GM12878 (cell line): ENCODE data around the gene METTL17. TPM values are rescaled to one million over a fixed set of nuclear protein-coding genes. Genes with fewer than 3 reads are reported as not detected.
"Not testable (repeated sequence)": the region's sequence is repeated elsewhere in the genome, so short reads cannot be mapped to it uniquely, and the experiment has no call there.

Experiments used
- ATAC-seq: fragments of 200-7000 bp; cut with Tn5 transposase; 3 replicates; pipeline ENCODE4 v1.9.1; 2020; ENCODE audit warnings: mild to moderate bottlenecking, moderate library complexity
- BruUV-seq: library from RNA; stranded (reverse); fragments of 400-500 nt; replicated peaks from 2 replicates; lab custom pipeline; 2021; lab: Mats Ljungman, UMichigan
- CTCF ChIA-PET: fragments of 300-600 bp; sonication (Branson Sonifier 250); formaldehyde crosslinking; extraction: SDS; loops from one replicate; lab custom pipeline; 2021; ENCODE audit warnings: inconsistent platforms; lab: Yijun Ruan, JAX
- POLR2A ChIA-PET: fragments of 350-600 bp; formaldehyde crosslinking; extraction: SDS; loops from one replicate; lab custom pipeline; 2021; ENCODE audit warnings: inconsistent platforms; lab: Charles Lee
- RAD21 ChIA-PET: fragments of 300-600 bp; sonication (Branson Sonifier 250); formaldehyde crosslinking; loops from one replicate; lab custom pipeline; 2023; ENCODE audit warnings: antibody characterized with exemption; ENCODE audit not compliant: unreplicated experiment; lab: Charles Lee
- SMC1A ChIA-PET: fragments of 300-600 bp; sonication (Branson Sonifier 250); formaldehyde crosslinking; loops from one replicate; lab custom pipeline; 2023; ENCODE audit not compliant: unreplicated experiment, uncharacterized antibody; lab: Charles Lee
- DNase-seq: peaks from one replicate; pipeline ENCODE4 v3.0.0-alpha.2; 2011; ENCODE audit warnings: low read depth, low spot score
- FAIRE-seq: peaks from 3 replicates; lab custom pipeline; 2011; peaks lifted over from hg19 to GRCh38; lab: Jason Lieb, UNC
- H2AFZ ChIP-seq: 2 replicates; pipeline ENCODE4 v1.6.0; 2011; ENCODE audit warnings: low read depth, low read length, control low read depth; ENCODE audit not compliant: control insufficient read depth
- H3K27ac ChIP-seq: 2 replicates; pipeline ENCODE4 v1.5.1; 2011; ENCODE audit warnings: control low read depth; ENCODE audit not compliant: control insufficient read depth, insufficient read depth
- H3K27me3 ChIP-seq, 2 experiments: replicated peaks in 1 of 2; 2 replicates each; pipeline versions ENCODE4 v1.6.0 to v1.6.1; 2011; ENCODE audit warnings: low read length in 1 of 2; ENCODE audit not compliant: control insufficient read depth in 2 of 2, insufficient read depth in 2 of 2
- H3K36me3 ChIP-seq, 2 experiments: 2 replicates each; pipeline ENCODE4 v1.5.1; 2011; ENCODE audit warnings: low read length in 1 of 2; ENCODE audit not compliant: control insufficient read depth in 2 of 2, insufficient read depth in 2 of 2
- H3K4me1 ChIP-seq: 2 replicates; pipeline ENCODE4 v1.6.1; 2011; ENCODE audit warnings: mild to moderate bottlenecking, low read length, moderate library complexity, mixed read lengths; ENCODE audit not compliant: control insufficient read depth, insufficient read depth
- H3K4me2 ChIP-seq: 2 replicates; pipeline ENCODE4 v1.6.0; 2011; ENCODE audit warnings: control low read depth; ENCODE audit not compliant: control insufficient read depth, insufficient read depth
- H3K4me3 ChIP-seq: fragments of 200-600 bp; sonication (generic); 2 replicates; pipeline ENCODE4 v1.5.1; 2016
- H3K79me2 ChIP-seq: 2 replicates; pipeline ENCODE4 v1.6.0; 2011; ENCODE audit warnings: low read length; ENCODE audit not compliant: control insufficient read depth, insufficient read depth
- H3K9ac ChIP-seq: 2 replicates; pipeline ENCODE4 v1.8.0; 2011; ENCODE audit warnings: low read length, control low read depth, mixed read lengths; ENCODE audit not compliant: control insufficient read depth, insufficient read depth
- H3K9me3 ChIP-seq: replicated peaks from 3 replicates; pipeline ENCODE4 v1.5.1; 2011; ENCODE audit warnings: mild to moderate bottlenecking, low read length; ENCODE audit not compliant: control insufficient read depth, insufficient read depth
- H4K20me1 ChIP-seq: 2 replicates; pipeline ENCODE4 v1.6.0; 2011; ENCODE audit not compliant: control insufficient read depth, insufficient read depth
- BHLHE40 ChIP-seq, 2 experiments: fragments of 450-650 bp in 1 of 2; IDR thresholded peaks; 2 replicates each; pipeline ENCODE4 v1.6.1; 2011 to 2017; ENCODE audit warnings: low read depth in 2 of 2, borderline replicate concordance in 1 of 2, improper control_type of control experiment in 1 of 2, low read length in 1 of 2, mild to moderate bottlenecking in 1 of 2
- EP300 ChIP-seq, 2 experiments: fragments of 150-350 bp in 1 of 2; IDR thresholded peaks; 2 replicates each; pipeline ENCODE4 v1.6.1; 2011 to 2012; ENCODE audit warnings: low read depth in 2 of 2, low read length in 2 of 2, borderline replicate concordance in 1 of 2, improper control_type of control experiment in 1 of 2, inconsistent platforms in 1 of 2; ENCODE audit not compliant: control insufficient read depth in 1 of 2
- RCOR1 ChIP-seq: conservative IDR thresholded peaks from 2 replicates; pipeline ENCODE4 v1.6.1; 2012; ENCODE audit warnings: low read depth, low read length, improper control_type of control experiment
- RELA ChIP-seq: fragments of 450-650 bp; IDR thresholded peaks from 2 replicates; pipeline ENCODE4 v1.8.0; 2014; ENCODE audit warnings: borderline replicate concordance; ENCODE audit not compliant: partially characterized antibody
- TARDBP ChIP-seq: IDR thresholded peaks from 2 replicates; pipeline ENCODE4 v1.6.1; 2016; ENCODE audit warnings: borderline replicate concordance
- TCF12 ChIP-seq: IDR thresholded peaks from 2 replicates; pipeline ENCODE4 v1.6.1; 2011; ENCODE audit warnings: low read depth, mild to moderate bottlenecking, low read length
- USF1 ChIP-seq: IDR thresholded peaks from 2 replicates; pipeline ENCODE4 v1.6.1; 2011; ENCODE audit warnings: borderline replicate concordance, low read depth, mild to moderate bottlenecking, moderate library complexity, mixed read lengths, low read length; ENCODE audit not compliant: insufficient read depth; ENCODE audit errors: extremely low read length
- USF2 ChIP-seq: IDR thresholded peaks from 2 replicates; pipeline ENCODE4 v1.6.1; 2011; ENCODE audit warnings: low read depth, low read length, improper control_type of control experiment, borderline replicate concordance
- WGBS: methylation state at CpG from one replicate; pipeline ENCODE4 v1.1.6; 2016; ENCODE audit warnings: low lambda C conversion rate; ENCODE audit not compliant: insufficient replicate concordance, insufficient coverage; ENCODE audit errors: missing lambda C conversion rate; 5-methylcytosine and 5-hydroxymethylcytosine counted together
- in situ Hi-C: fragments of 300-500 bp; cut with MboI; formaldehyde crosslinking; loops from 9 replicates; pipeline ENCODE4 v1.14.3; 2018; ENCODE audit warnings: mixed read lengths
- intact Hi-C: fragments of 100-400 bp; cut with micrococcal nuclease; formaldehyde crosslinking; loops from one replicate; pipeline ENCODE4 v1.14.2; 2022; ENCODE audit not compliant: unreplicated experiment
- polyA plus RNA-seq, 11 experiments: library from polyadenylated mRNA; depleted of rRNA in 4 of 11; unstranded in 6 of 11; stranded (reverse) in 5 of 11; fragments of >200 nt; fragmentation: Nextera tagmentation in 4 of 11; fragmentation: Illumina TruSeq in 1 of 11; extraction: Ambion mirVana in 4 of 11; extraction: Trizol in 1 of 11; gene quantifications; 1 replicate in 1 of 11; 2 replicates in 10 of 11; pipeline versions ENCODE4 v1.2.1 to v1.2.3, GENCODE V29; 2011 to 2016; ENCODE audit warnings: inconsistent platforms in 2 of 11, missing spikeins in 2 of 11, low read depth in 1 of 11
- total RNA-seq, 4 experiments: library from RNA; depleted of rRNA in 3 of 4; stranded (reverse); fragments of >200 nt in 3 of 4; fragmentation: Illumina TruSeq in 1 of 4; extraction: Trizol in 1 of 4; gene quantifications; 2 replicates each; pipeline versions ENCODE4 v1.2.1 to v1.2.3, GENCODE V29; 2013 to 2021
- TF ChIP-seq, protein P1 (sequence below): fragments of 450-650 bp; IDR thresholded peaks from 2 replicates; pipeline ENCODE4 v1.6.1; 2018; ENCODE audit warnings: borderline replicate concordance, mild to moderate bottlenecking; ENCODE audit not compliant: partially characterized antibody
- TF ChIP-seq, protein P2 (sequence below): IDR thresholded peaks from 2 replicates; pipeline ENCODE4 v1.6.1; 2011; ENCODE audit warnings: mild to moderate bottlenecking, low read depth, low read length, moderate library complexity; ENCODE audit not compliant: insufficient replicate concordance

METTL17 gene
- total and polyA plus RNA-seq, 10 of the 15 experiments (the other 5 are each of a cell fraction or from before 2014, with no cell fraction given): 70.4 to 130 (median 97.5) TPM

DNA sequence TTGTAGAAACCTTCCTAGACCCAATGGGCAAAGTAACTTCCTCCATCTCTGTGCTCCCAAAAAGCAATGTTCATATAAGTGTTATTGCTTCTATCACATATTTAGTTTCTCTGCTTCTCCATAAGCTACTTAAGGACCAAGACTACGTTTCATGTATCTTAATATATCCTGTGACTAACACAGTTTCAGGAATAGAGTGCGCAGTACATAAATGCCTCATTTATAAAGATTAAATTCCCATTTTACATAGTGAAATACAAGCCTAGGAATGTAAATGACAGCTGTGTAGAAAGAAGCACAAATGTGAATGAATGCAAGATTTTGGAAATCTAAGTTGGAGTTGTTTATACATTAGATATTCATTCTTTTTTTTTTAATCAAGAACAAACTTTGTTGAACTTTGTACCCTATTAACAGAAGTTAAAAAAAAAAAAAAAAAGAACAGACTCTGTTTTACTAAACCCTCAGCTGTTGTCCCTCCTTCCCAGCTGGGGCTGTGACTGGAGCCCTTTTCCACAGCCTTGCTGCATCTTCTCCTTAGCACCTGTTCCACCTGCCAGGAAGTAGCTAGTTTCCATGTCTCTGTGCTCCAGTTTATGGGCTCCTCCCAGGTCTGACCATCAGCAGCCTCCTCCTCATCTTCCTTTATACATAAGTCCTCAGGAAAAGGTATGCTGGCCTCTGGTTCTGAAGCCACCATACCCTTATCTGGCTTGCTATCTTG is 7.0 kb upstream of the METTL17 start (continued):
- TF ChIP-seq USF2: no peak
- TF ChIP-seq EP300 (IDR thresholded peaks at IDR 0.05; ENCODE audit: borderline replicate concordance in 1 of 2, control insufficient read depth in 1 of 2, low read depth in 2 of 2, low read length in 2 of 2): no peak
- TF ChIP-seq USF1: no peak
- TF ChIP-seq BHLHE40 (IDR thresholded peaks at IDR 0.05; ENCODE audit: borderline replicate concordance in 1 of 2, low read depth in 2 of 2, low read length in 1 of 2): no peak
- TF ChIP-seq, protein P1, sequence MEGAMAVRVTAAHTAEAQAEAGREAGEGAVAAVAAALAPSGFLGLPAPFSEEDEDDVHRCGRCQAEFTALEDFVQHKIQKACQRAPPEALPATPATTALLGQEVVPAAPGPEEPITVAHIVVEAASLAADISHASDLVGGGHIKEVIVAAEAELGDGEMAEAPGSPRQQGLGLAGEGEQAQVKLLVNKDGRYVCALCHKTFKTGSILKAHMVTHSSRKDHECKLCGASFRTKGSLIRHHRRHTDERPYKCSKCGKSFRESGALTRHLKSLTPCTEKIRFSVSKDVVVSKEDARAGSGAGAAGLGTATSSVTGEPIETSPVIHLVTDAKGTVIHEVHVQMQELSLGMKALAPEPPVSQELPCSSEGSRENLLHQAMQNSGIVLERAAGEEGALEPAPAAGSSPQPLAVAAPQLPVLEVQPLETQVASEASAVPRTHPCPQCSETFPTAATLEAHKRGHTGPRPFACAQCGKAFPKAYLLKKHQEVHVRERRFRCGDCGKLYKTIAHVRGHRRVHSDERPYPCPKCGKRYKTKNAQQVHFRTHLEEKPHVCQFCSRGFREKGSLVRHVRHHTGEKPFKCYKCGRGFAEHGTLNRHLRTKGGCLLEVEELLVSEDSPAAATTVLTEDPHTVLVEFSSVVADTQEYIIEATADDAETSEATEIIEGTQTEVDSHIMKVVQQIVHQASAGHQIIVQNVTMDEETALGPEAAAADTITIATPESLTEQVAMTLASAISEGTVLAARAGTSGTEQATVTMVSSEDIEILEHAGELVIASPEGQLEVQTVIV: no peak
- no peak for TF ChIP-seq RELA
- no peak for TF ChIP-seq TARDBP
- no peak for TF ChIP-seq TCF12
- TF ChIP-seq RCOR1: no peak
- TF ChIP-seq, protein P2, sequence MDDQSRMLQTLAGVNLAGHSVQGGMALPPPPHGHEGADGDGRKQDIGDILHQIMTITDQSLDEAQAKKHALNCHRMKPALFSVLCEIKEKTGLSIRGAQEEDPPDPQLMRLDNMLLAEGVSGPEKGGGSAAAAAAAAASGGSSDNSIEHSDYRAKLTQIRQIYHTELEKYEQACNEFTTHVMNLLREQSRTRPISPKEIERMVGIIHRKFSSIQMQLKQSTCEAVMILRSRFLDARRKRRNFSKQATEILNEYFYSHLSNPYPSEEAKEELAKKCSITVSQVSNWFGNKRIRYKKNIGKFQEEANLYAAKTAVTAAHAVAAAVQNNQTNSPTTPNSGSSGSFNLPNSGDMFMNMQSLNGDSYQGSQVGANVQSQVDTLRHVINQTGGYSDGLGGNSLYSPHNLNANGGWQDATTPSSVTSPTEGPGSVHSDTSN: no peak

DNA sequence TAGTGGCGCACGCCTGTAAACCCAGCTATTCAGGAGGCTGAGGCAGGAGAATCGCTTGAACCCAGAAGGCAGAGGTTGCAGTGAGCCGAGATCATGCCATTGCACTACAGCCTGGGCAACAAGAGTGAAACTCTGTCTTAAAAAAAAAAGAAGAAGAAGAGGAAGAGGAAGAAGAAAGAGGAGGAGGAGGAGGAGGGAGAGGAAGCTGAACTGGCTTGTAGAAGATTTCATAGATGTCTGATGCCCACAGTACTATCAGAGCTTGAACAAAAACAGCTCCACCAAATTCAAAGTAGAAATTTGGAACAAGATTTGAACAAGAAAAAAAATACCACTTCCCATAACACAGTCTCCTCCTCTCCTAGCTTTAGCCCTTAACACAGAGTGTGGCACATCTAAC is 4.1 kb upstream of the METTL17 start:
- H4K20me1 ChIP-seq, DNase-seq, H3K9me3 ChIP-seq, H3K9ac ChIP-seq, intact Hi-C loops, SMC1A ChIA-PET, ATAC-seq, POLR2A ChIA-PET, H3K27ac ChIP-seq, H3K4me1 ChIP-seq, RAD21 ChIA-PET, H3K4me2 ChIP-seq, H3K4me3 ChIP-seq, in situ Hi-C loops, H3K79me2 ChIP-seq, H2AFZ ChIP-seq, H3K36me3 ChIP-seq, FAIRE-seq, H3K27me3 ChIP-seq, BruUV-seq: not testable (repeated sequence)
- 69% methylated on average over 4 of the region's 4 CpGs for WGBS
- CTCF ChIA-PET: interaction anchor here (0.9 to 1.2 kb wide), 2 partner anchors 14 to 20 kb away, joined by 3 to 5 read pairs; no protein-coding TSS in a partner anchor
